GM12874 (cell line): Measurements from ENCODE around the gene PPP1R1A.

Source experiments
- TF ChIP-seq, protein P1 (sequence below): IDR thresholded peaks from 2 replicates; pipeline ENCODE4 v1.5.1; 2011; ENCODE audit warnings: low read depth, mild to moderate bottlenecking, control low read depth, low read length, moderate library complexity; ENCODE audit not compliant: insufficient read depth

The PPP1R1A gene

DNA sequence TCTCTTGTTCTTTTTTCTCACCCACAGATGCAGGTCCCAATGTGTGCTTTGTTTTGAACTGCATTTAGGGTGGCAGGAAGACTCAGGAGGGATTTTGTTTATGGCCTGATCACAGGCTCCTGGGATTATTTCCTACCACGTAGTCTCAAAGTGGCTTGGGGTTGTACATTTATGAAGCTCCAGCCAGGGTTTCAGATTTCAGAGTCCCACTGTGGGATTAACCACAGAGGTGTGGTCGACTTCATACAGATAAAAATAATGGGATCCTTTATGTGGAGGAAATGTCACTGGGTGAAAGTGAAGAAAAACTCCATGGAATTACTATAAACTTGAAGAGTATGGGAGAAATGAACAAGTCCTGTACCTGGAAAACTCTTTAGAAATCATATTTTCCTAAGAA is 14.2 kb upstream of the PPP1R1A start:
- TF ChIP-seq, protein P1, sequence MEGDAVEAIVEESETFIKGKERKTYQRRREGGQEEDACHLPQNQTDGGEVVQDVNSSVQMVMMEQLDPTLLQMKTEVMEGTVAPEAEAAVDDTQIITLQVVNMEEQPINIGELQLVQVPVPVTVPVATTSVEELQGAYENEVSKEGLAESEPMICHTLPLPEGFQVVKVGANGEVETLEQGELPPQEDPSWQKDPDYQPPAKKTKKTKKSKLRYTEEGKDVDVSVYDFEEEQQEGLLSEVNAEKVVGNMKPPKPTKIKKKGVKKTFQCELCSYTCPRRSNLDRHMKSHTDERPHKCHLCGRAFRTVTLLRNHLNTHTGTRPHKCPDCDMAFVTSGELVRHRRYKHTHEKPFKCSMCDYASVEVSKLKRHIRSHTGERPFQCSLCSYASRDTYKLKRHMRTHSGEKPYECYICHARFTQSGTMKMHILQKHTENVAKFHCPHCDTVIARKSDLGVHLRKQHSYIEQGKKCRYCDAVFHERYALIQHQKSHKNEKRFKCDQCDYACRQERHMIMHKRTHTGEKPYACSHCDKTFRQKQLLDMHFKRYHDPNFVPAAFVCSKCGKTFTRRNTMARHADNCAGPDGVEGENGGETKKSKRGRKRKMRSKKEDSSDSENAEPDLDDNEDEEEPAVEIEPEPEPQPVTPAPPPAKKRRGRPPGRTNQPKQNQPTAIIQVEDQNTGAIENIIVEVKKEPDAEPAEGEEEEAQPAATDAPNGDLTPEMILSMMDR: no peak

DNA sequence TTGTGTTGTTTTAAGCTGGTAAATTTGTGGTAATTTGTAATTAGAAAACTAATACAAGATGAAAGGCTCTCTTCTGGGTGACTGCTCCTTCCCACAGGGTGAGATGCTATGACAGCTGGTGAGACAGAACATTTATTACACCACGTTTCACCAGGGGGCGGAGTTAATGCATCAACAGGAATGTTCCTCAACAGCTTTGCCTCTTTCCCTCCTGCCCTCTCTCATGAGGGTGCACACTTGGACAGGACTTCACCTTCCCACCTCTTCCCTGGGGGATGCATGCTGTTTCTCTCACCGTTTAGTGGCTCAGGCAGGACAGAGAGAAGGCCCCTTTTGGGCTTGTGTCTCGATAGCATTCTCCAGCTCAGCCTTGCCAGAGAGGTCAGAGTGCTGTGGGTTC is 13.4 kb upstream of the PPP1R1A start:
- TF ChIP-seq, protein P1: no peak

DNA sequence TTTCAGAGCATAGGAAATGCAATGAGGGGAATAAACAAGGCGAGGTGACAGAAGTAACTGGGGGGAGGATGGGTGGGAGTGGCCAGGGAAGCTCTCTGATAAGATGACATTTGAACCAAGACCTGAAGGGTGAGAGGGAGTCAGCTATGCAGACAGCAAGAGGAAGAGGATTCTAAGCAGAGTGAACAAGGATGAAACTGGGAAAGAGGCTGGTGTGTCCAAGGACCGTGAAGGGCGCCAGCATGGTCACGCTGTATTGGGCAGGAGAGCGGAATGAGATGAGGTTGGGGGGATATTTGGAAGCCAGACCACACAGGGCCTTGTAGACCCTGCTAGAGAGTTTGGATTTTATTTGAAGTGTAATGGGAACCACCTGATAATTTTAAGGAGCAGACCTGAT is 10.5 kb upstream of the PPP1R1A start:
- TF ChIP-seq, protein P1: no peak

DNA sequence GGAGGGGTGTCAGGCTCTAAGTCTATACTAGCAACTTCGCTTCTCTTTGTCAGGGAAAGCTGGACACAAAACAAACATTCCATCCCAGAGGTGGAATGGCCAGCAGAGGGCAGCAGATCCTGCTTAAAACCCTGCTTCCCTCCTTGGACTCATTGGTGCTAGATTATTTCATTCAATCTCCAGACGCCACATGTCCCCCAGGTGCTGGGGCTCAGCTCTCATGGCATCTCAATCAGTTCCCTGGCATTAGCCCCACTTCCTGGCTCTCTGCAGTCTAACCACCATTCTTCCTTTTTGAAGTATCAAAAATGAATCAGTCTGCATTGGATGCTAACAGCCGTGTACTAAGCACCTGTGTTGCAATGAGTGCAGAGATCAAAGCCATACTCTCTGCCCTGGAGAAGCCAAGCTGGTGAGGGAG is 8.1 kb upstream of the PPP1R1A start:
- TF ChIP-seq, protein P1: peak; percentile 86

DNA sequence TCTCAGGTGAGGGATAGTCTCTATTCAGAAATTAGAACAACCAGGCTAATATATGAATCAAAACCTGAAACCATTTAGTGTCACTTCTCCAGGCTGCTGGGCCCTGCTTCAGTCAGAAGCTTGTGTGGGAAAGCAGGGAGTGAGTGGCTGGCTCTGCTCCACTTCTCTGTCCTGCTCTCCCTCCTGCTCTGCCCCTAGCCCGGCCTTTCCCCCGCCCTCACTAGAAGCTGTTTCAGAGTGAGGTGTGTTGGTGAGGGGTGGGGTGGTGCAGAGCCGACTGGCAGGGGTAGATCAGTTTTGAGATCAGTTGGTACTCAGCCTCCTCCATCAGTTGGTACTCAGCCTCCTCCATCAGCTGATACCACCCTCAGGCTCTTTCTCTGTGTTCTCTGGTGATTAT is 7.0 kb upstream of the PPP1R1A start:
- TF ChIP-seq, protein P1: no peak

DNA sequence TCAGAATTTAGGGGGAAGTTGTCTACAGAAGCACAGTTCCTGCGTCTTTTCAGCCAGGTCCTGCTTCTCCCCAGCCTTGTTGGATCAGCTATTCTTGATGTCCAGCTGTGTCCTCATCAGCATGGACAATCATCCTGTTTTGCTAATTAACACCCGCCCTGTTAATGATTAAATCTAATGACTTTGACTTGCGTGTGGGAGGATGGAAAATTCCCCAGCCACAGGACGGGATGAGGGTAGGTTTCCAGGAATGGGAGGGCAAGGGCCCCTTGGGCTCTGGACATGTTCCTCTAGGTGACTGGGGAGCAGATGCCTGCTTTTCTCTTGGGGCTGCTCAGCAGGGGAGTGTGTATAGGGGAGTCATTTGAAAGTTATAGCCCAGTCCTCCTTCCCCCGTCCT is 5.3 kb upstream of the PPP1R1A start:
- TF ChIP-seq, protein P1: no peak

DNA sequence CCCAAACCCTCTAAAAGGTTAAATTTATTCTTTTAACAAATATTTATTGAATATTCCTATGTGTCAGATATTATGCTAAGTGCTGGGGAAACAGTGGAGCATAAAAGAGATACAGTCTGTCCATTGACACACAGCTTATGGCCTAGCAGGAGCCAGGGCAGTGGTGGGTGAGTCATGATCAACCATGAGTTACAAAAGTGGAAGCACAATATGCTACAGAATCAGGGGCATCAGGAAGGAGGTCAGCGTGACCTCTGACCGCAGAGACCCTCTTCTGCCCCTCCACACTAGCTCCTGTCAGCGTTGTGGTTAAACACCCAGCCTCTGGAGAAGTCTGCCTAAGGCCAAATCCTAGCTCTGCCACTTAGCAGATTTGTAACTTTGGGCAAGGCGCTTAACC is 4.7 kb upstream of the PPP1R1A start:
- TF ChIP-seq, protein P1: no peak

DNA sequence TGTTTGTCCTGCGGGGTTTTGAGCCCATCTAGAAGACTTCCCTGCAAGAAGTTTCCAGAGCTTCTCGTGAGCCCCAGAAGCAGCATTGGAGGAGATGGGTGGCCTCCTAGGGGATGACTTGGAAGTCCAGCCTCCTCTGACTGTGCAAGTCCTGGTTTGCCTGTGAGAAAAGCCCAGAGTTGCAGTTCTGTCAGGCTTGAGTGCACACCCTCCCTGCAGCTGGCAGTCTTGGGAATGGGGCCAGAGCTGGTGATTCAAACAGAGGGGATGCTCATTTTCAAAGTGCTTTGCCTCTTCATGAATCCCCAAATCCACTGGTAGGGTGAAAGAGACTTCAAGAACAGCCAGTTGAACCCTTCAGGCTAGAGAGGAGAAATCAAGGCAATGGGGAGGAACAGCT is 3.9 kb upstream of the PPP1R1A start:
- TF ChIP-seq, protein P1: no peak
